ENCODE data around the gene JAG1. TPM values are rescaled to one million over a fixed set of nuclear protein-coding genes. Genes with fewer than 3 reads are reported as not detected.

Gene JAG1
- total and polyA plus RNA-seq, 4 donors, result 22.4 to 226 (median 150) TPM

GRCh38 chr20:10667560-10668167 is 6.1 kb downstream of the JAG1 start:
- peak overlapping the region; percentile 7 to 21 for H3K4me3 ChIP-seq (ENCODE audit: low read length in 2 of 2)
- no peaks in the 10 kb centered on the region for H3K9me3 ChIP-seq (ENCODE audit: control insufficient read depth, low read length)
- 15 to 18% methylated on average over 6 of the region's 6 CpGs for WGBS, 2 donors
- no peak for DNase-seq
- peaks cover 2 to 11% of the 10 kb centered on the region in 2 donors for H3K4me1 ChIP-seq (ENCODE audit: control insufficient read depth in 1 of 2, insufficient read depth in 2 of 2, low read length in 2 of 2)
- peaks cover 0 to 3% of the 10 kb centered on the region in 2 donors for H3K36me3 ChIP-seq (ENCODE audit: control insufficient read depth in 1 of 2, insufficient read depth in 2 of 2, low read length in 1 of 2)
- intact Hi-C loops (cut with DNase I), result loop anchor here (2.0 to 5.0 kb wide), 4 partner anchors 63 to 200 kb away; no protein-coding TSS in a partner anchor
- H3K27ac ChIP-seq (ENCODE audit: low read depth in 1 of 2, low read length in 2 of 2), result peak overlapping the region; percentile 38 to 97
- ATAC-seq (ENCODE audit: low FRiP score), result no peak
- no peaks in the 10 kb centered on the region for H3K27me3 ChIP-seq (ENCODE audit: control insufficient read depth in 1 of 2, insufficient read depth in 2 of 2, low read length in 1 of 2)

GRCh38 chr20:10667077-10667401 is 6.8 kb downstream of the JAG1 start:
- H3K9me3 ChIP-seq (ENCODE audit: control insufficient read depth, low read length), result no peaks in the 10 kb centered on the region
- intact Hi-C loops (cut with DNase I), result loop anchor here (2.0 to 5.0 kb wide), 4 partner anchors 62 to 200 kb away; no protein-coding TSS in a partner anchor
- 2 to 6% methylated on average over 20 to 21 of the region's 21 CpGs for WGBS, 2 donors
- no peaks in the 10 kb centered on the region for H3K27me3 ChIP-seq (ENCODE audit: control insufficient read depth in 1 of 2, insufficient read depth in 2 of 2, low read length in 1 of 2)
- peaks cover 2 to 11% of the 10 kb centered on the region in 2 donors for H3K4me1 ChIP-seq (ENCODE audit: control insufficient read depth in 1 of 2, insufficient read depth in 2 of 2, low read length in 2 of 2)
- peak overlapping the region in 1 of 2 donors; percentile 7 for H3K4me3 ChIP-seq (ENCODE audit: low read length in 2 of 2)
- peak overlapping the region; percentile 62 to 97 for H3K27ac ChIP-seq (ENCODE audit: low read depth in 1 of 2, low read length in 2 of 2)
- DNase-seq, result peak; percentile 88 to 94
- peaks cover 0 to 5% of the 10 kb centered on the region in 2 donors for H3K36me3 ChIP-seq (ENCODE audit: control insufficient read depth in 1 of 2, insufficient read depth in 2 of 2, low read length in 1 of 2)
- ATAC-seq (ENCODE audit: low FRiP score), result peak; percentile 58

GRCh38 chr20:10666221-10667076 is 7.3 kb downstream of the JAG1 start:
- no peaks in the 10 kb centered on the region for H3K27me3 ChIP-seq (ENCODE audit: control insufficient read depth in 1 of 2, insufficient read depth in 2 of 2, low read length in 1 of 2)
- DNase-seq (no peak), ATAC-seq (ENCODE audit: low FRiP score) (peak; percentile 4)
- no peak overlapping the region for H3K4me3 ChIP-seq (ENCODE audit: low read length in 2 of 2)
- H3K9me3 ChIP-seq (ENCODE audit: control insufficient read depth, low read length), result no peaks in the 10 kb centered on the region
- peak overlapping the region; percentile 62 to 97 for H3K27ac ChIP-seq (ENCODE audit: low read depth in 1 of 2, low read length in 2 of 2)
- peaks cover 0 to 5% of the 10 kb centered on the region in 2 donors for H3K36me3 ChIP-seq (ENCODE audit: control insufficient read depth in 1 of 2, insufficient read depth in 2 of 2, low read length in 1 of 2)
- 9 to 14% methylated on average over 7 of the region's 7 CpGs for WGBS, 2 donors
- peaks cover 2 to 11% of the 10 kb centered on the region in 2 donors for H3K4me1 ChIP-seq (ENCODE audit: control insufficient read depth in 1 of 2, insufficient read depth in 2 of 2, low read length in 2 of 2)
- intact Hi-C loops (cut with DNase I), result loop anchor here (2.0 to 5.0 kb wide), 4 partner anchors 62 to 199 kb away; no protein-coding TSS in a partner anchor

DNA sequence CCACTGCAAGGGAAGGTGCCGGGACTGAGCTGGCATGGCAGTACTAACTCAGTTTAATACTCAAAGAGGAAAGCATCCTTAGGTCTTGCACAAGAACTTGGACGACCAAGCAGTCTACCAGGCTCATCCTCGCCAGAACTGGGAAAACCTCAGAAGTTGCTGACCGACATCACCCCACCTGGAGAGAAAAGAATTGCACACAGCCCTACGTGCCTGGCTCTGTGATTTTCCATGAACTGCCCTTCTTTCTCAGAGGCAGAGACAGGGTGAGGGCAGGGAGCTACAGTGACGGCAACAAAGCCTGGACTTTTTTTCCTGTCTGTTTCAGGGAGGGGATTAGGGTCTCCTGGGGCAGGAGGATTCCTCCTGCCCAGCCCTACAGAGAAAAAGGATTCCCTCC is 8.0 kb downstream of the JAG1 start:
- Histone ChIP-seq H3K27me3 (ENCODE audit: control insufficient read depth in 1 of 2, insufficient read depth in 2 of 2, low read length in 1 of 2) (no peaks in the 10 kb centered on the region), H3K4me3 (ENCODE audit: low read length in 2 of 2) (peak overlapping the region in 1 of 2 donors; percentile 4), H3K27ac (ENCODE audit: low read depth in 1 of 2, low read length in 2 of 2) (peak overlapping the region; percentile 87 to 97), H3K36me3 (ENCODE audit: control insufficient read depth in 1 of 2, insufficient read depth in 2 of 2, low read length in 1 of 2) (peaks cover 0 to 8% of the 10 kb centered on the region in 2 donors), H3K9me3 (ENCODE audit: control insufficient read depth, low read length) (no peaks in the 10 kb centered on the region), H3K4me1 (ENCODE audit: control insufficient read depth in 1 of 2, insufficient read depth in 2 of 2, low read length in 2 of 2) (peaks cover 2 to 11% of the 10 kb centered on the region in 2 donors)
- intact Hi-C loops (cut with DNase I), result loop anchor here (2.0 to 5.0 kb wide), 4 partner anchors 61 to 198 kb away; no protein-coding TSS in a partner anchor
- WGBS, 2 donors, result 2 to 5% methylated on average over 6 of the region's 6 CpGs
- ATAC-seq (ENCODE audit: low FRiP score), result peak; percentile 16
- no peak for DNase-seq

- no peaks in the 10 kb centered on the region for H3K9me3 ChIP-seq (ENCODE audit: control insufficient read depth, low read length)
- peaks cover 2 to 16% of the 10 kb centered on the region in 2 donors for H3K4me1 ChIP-seq (ENCODE audit: control insufficient read depth in 1 of 2, insufficient read depth in 2 of 2, low read length in 2 of 2)
- 4 to 8% methylated on average over 7 of the region's 7 CpGs for WGBS, 2 donors
- ATAC-seq (ENCODE audit: low FRiP score) (no peak), DNase-seq (no peak)
- intact Hi-C loops (cut with DNase I), result loop anchor here in 1 of 2 donors (5.0 kb wide), 2 partner anchors 108 to 198 kb away; no protein-coding TSS in a partner anchor
- peak overlapping the region; percentile 65 to 87 for H3K27ac ChIP-seq (ENCODE audit: low read depth in 1 of 2, low read length in 2 of 2)
- peak overlapping the region in 1 of 2 donors; percentile 15 for H3K4me3 ChIP-seq (ENCODE audit: low read length in 2 of 2)
- peaks cover 0 to 11% of the 10 kb centered on the region in 2 donors for H3K36me3 ChIP-seq (ENCODE audit: control insufficient read depth in 1 of 2, insufficient read depth in 2 of 2, low read length in 1 of 2)
- H3K27me3 ChIP-seq (ENCODE audit: control insufficient read depth in 1 of 2, insufficient read depth in 2 of 2, low read length in 1 of 2), result no peaks in the 10 kb centered on the region
Measured at GRCh38 chr20:10665027-10665561, 8.7 kb downstream of the JAG1 start.

DNA sequence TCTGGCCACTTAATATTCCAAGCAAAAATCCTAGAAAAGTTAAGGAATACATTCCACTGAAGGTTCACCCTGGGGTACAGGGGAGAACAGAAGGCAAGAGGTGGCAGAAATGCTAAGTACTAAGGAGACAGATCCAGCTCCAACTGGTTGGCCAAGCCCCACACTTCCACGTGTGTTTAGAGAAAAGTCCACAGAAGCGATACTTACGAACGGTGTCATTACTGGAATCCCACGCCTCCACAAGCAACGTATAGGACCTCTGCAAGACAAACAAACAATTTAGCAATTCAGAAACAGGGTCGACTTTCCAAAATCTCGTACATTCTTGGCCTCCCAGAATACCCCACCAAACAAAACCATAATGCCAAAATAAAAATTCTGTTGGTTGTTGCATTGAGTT is 10.0 kb downstream of the JAG1 start:
- ATAC-seq (ENCODE audit: low FRiP score), result no peak
- 8 to 13% methylated on average over 8 of the region's 8 CpGs for WGBS, 2 donors
- H3K27me3 ChIP-seq (ENCODE audit: control insufficient read depth in 1 of 2, insufficient read depth in 2 of 2, low read length in 1 of 2), result no peaks in the 10 kb centered on the region
- no peak overlapping the region for H3K4me3 ChIP-seq (ENCODE audit: low read length in 2 of 2)
- H3K27ac ChIP-seq (ENCODE audit: low read depth in 1 of 2, low read length in 2 of 2), result peak overlapping the region; percentile 80 to 87
- no peaks in the 10 kb centered on the region for H3K9me3 ChIP-seq (ENCODE audit: control insufficient read depth, low read length)
- H3K4me1 ChIP-seq (ENCODE audit: control insufficient read depth in 1 of 2, insufficient read depth in 2 of 2, low read length in 2 of 2), result peaks cover 6 to 22% of the 10 kb centered on the region in 2 donors
- intact Hi-C loops (cut with DNase I), result loop anchor here in 1 of 2 donors (5.0 kb wide), 1 partner anchor 56 kb away; no protein-coding TSS in a partner anchor
- DNase-seq, result no peak
- peaks cover 0 to 11% of the 10 kb centered on the region in 2 donors for H3K36me3 ChIP-seq (ENCODE audit: control insufficient read depth in 1 of 2, insufficient read depth in 2 of 2, low read length in 1 of 2)

- DNase-seq, result peak in 1 of 2 donors; percentile 72
- intact Hi-C loops (cut with DNase I), result loop anchor here in 1 of 2 donors (5.0 kb wide), 1 partner anchor 56 kb away; no protein-coding TSS in a partner anchor
- 9 to 20% methylated on average over 10 of the region's 10 CpGs for WGBS, 2 donors
- no peaks in the 10 kb centered on the region for H3K9me3 ChIP-seq (ENCODE audit: control insufficient read depth, low read length)
- peaks cover 6 to 22% of the 10 kb centered on the region in 2 donors for H3K4me1 ChIP-seq (ENCODE audit: control insufficient read depth in 1 of 2, insufficient read depth in 2 of 2, low read length in 2 of 2)
- H3K27ac ChIP-seq (ENCODE audit: low read depth in 1 of 2, low read length in 2 of 2), result peak overlapping the region; percentile 87 to 97
- H3K36me3 ChIP-seq (ENCODE audit: control insufficient read depth in 1 of 2, insufficient read depth in 2 of 2, low read length in 1 of 2), result peaks cover 0 to 16% of the 10 kb centered on the region in 2 donors
- H3K27me3 ChIP-seq (ENCODE audit: control insufficient read depth in 1 of 2, insufficient read depth in 2 of 2, low read length in 1 of 2), result no peaks in the 10 kb centered on the region
- ATAC-seq (ENCODE audit: low FRiP score), result no peak
- H3K4me3 ChIP-seq (ENCODE audit: low read length in 2 of 2), result no peak overlapping the region
Measured at GRCh38 chr20:10662661-10663458, 10.9 kb downstream of the JAG1 start.

- H3K9me3 ChIP-seq (ENCODE audit: control insufficient read depth, low read length), result no peaks in the 10 kb centered on the region
- ATAC-seq (ENCODE audit: low FRiP score) (no peak), DNase-seq (no peak)
- WGBS, 2 donors, result 37 to 55% methylated on average over 5 of the region's 5 CpGs
- intact Hi-C loops (cut with DNase I), result loop anchor here in 1 of 2 donors (5.0 kb wide), 1 partner anchor 55 kb away; no protein-coding TSS in a partner anchor
- H3K4me1 ChIP-seq (ENCODE audit: control insufficient read depth in 1 of 2, insufficient read depth in 2 of 2, low read length in 2 of 2), result peaks cover 6 to 22% of the 10 kb centered on the region in 2 donors
- peaks cover 0 to 16% of the 10 kb centered on the region in 2 donors for H3K36me3 ChIP-seq (ENCODE audit: control insufficient read depth in 1 of 2, insufficient read depth in 2 of 2, low read length in 1 of 2)
- peak overlapping the region; percentile 46 to 97 for H3K27ac ChIP-seq (ENCODE audit: low read depth in 1 of 2, low read length in 2 of 2)
- H3K4me3 ChIP-seq (ENCODE audit: low read length in 2 of 2), result no peak overlapping the region
- no peaks in the 10 kb centered on the region for H3K27me3 ChIP-seq (ENCODE audit: control insufficient read depth in 1 of 2, insufficient read depth in 2 of 2, low read length in 1 of 2)
Measured at GRCh38 chr20:10662151-10662550, 11.6 kb downstream of the JAG1 start.
